Spinal cord (tissue), 10 donors: ENCODE data around the gene SLC1A2. TPM values are rescaled to one million over a fixed set of nuclear protein-coding genes. Genes with fewer than 3 reads are reported as not detected.

ENCODE experiments used
- DNase-seq, 6 donors: peaks; one replicate each; pipeline versions ENCODE4 v3.0.0 to v3.0.0-alpha.2; 2013 to 2015; ENCODE audit warnings: low spot score in 6 of 6, low read depth in 4 of 6
- H3K27ac ChIP-seq: one replicate; pipeline ENCODE4 v1.5.1; 2013; ENCODE audit warnings: low read depth, low read length, control low read depth
- H3K27me3 ChIP-seq: one replicate; pipeline ENCODE4 v1.6.1; 2013; ENCODE audit warnings: low read length; ENCODE audit not compliant: control insufficient read depth, insufficient read depth
- H3K36me3 ChIP-seq: one replicate; pipeline ENCODE4 v1.6.1; 2013; ENCODE audit warnings: low read length; ENCODE audit not compliant: control insufficient read depth, insufficient read depth
- H3K4me1 ChIP-seq: one replicate; pipeline ENCODE4 v1.6.1; 2013; ENCODE audit warnings: low read length; ENCODE audit not compliant: control insufficient read depth, insufficient read depth
- H3K4me3 ChIP-seq: one replicate; pipeline ENCODE4 v1.5.1; 2013; ENCODE audit warnings: low read depth, low read length, control low read depth
- H3K9me3 ChIP-seq: one replicate; pipeline ENCODE4 v1.6.1; 2013; ENCODE audit warnings: low read length; ENCODE audit not compliant: control insufficient read depth, insufficient read depth
- WGBS: methylation state at CpG from one replicate; pipeline ENCODE4 v1.1.5; 2013; ENCODE audit warnings: missing lambda C conversion rate; ENCODE audit not compliant: insufficient coverage; 5-methylcytosine and 5-hydroxymethylcytosine counted together
- polyA plus RNA-seq, 2 donors: library from polyadenylated mRNA; unstranded; fragments of 120-200 nt; gene quantifications; one replicate each; pipeline ENCODE4 v1.2.1, GENCODE V29; 2013; ENCODE audit not compliant: insufficient read length in 2 of 2
- total RNA-seq, 2 donors: library from RNA; depleted of rRNA in 1 of 2; stranded (reverse); fragments of 120-200 nt in 1 of 2; fragments of >200 nt in 1 of 2; gene quantifications; one replicate each; pipeline versions ENCODE4 v1.2.3 to v1.2.4, GENCODE V29; 2013 to 2014
- donor health status: healthy.

SLC1A2 gene
- total and polyA plus RNA-seq, 4 donors, result 87.4 to 270 (median 196) TPM

DNA sequence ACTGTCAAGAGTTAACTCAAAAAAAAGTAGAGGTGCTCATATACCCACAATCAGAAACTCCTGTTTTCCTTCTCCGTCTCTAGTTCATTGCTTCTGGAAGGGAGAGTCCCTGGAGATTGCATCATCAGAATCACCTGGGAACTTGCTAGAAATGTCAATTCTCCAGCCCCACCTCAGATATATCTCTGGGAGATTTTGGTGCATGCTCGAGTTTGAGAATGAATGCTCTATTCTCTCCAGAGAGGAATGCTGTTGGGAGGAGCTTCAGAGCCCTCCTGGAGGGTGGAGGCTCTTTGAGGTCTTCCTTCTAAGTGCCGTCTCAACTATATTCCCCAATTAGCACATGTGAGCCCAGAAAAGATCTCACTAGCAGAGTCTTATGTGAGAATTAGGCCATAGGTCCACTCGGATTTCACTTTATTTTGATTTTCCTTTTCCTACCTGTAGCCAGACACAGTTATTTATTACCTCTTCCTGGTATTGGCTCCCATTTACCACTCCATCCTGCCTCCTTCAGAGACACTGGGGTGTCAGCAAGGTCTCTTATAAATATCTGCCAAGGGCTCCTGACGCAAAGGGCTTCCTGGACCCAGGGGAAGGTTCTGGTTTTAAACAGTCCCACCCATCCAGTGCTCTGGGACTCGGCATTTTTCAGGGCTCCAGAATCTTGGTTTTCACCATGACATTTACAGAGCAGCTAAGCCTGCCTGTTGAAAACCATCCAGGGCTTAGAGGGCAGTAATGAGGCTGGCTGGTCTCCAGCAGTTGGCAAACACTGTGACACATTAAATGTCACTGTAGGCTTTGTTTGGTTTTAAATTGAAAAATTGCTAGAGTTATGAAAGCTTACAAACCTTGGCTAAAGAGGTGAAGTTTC is 144.2 kb downstream of the SLC1A2 start:
- H3K27ac ChIP-seq, result peak overlapping the region; percentile 74
- peak in 5 of 6 donors; percentile 62 to 91 (median 69) for DNase-seq
- peaks cover 23% of the 10 kb centered on the region for H3K36me3 ChIP-seq
- H3K4me1 ChIP-seq, result peaks cover 3% of the 10 kb centered on the region
- WGBS, result 21% methylated on average over 3 of the region's 6 CpGs
- no peaks in the 10 kb centered on the region for H3K9me3 ChIP-seq
- H3K4me3 ChIP-seq, result no peak overlapping the region
- H3K27me3 ChIP-seq, result no peaks in the 10 kb centered on the region

- Histone ChIP-seq H3K4me1 (peaks cover 3% of the 10 kb centered on the region), H3K36me3 (peaks cover 7% of the 10 kb centered on the region), H3K9me3 (no peaks in the 10 kb centered on the region), H3K27me3 (no peaks in the 10 kb centered on the region), H3K27ac (no peak overlapping the region), H3K4me3 (no peak overlapping the region)
- 83% methylated on average over 5 of the region's 5 CpGs for WGBS
- no peak for DNase-seq
Observed at GRCh38 chr11:35272391-35272902, 146.9 kb downstream of the SLC1A2 start.

GRCh38 chr11:35271031-35271430 is 148.3 kb downstream of the SLC1A2 start:
- peaks cover 4% of the 10 kb centered on the region for H3K36me3 ChIP-seq
- H3K27ac ChIP-seq, result no peak overlapping the region
- 80% methylated on average over 3 of the region's 3 CpGs for WGBS

DNA sequence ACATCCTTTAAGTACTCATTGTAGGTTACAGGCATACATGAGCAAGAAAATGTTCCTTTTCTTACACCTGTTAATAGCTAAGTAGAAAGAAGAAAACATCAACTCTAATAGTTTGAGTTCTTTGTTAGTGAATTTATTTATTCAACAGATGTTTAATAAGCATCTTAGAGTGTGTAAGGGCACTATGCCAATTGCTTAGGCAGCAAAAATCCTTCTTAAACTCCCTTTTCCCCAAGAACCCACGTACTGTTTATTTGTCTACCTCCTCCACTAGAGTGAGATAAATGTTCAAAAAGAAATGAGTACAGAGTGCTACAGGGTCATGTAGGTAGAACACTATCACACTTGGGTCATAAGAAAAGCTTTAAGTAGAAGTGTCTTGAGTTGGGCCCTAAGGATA is 149.0 kb downstream of the SLC1A2 start:
- DNase-seq, result no peak
- H3K4me3 ChIP-seq, result no peak overlapping the region
- no CpG with 5 or more reads among the region's 1 CpG for WGBS
- H3K27me3 ChIP-seq, result no peaks in the 10 kb centered on the region
- no peaks in the 10 kb centered on the region for H3K9me3 ChIP-seq
- H3K27ac ChIP-seq, result no peak overlapping the region
- H3K4me1 ChIP-seq, result peaks cover 1% of the 10 kb centered on the region
- peaks cover 4% of the 10 kb centered on the region for H3K36me3 ChIP-seq

More at GRCh38 chr11:35271031-35271430, 148.3 kb downstream of the SLC1A2 start:
- Histone ChIP-seq H3K27me3 (no peaks in the 10 kb centered on the region), H3K4me1 (peaks cover 3% of the 10 kb centered on the region), H3K9me3 (no peaks in the 10 kb centered on the region), H3K4me3 (no peak overlapping the region)
- DNase-seq, result no peak

DNA sequence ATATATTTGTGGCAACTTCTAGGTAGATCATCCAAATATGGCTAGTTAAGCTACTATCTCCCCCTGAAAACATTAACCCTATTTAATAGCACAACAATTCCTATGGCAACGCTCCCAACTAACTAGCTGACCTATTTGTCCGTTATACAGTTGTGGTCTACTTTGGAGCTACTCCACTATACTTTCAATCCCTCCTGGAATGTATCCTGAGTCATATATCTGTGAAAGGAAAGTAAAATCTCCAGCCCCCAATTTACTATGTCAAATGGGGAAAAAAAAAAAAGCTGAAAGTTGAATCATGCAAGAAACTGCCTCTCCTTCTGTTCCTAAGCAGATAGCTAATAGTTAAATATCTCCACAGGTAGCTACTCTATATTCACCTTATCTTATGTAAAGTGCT is 151.9 kb downstream of the SLC1A2 start:
- no peak overlapping the region for H3K27ac ChIP-seq
- no peak for DNase-seq
- no peak overlapping the region for H3K4me3 ChIP-seq
- no peaks in the 10 kb centered on the region for H3K9me3 ChIP-seq
- peaks cover 4% of the 10 kb centered on the region for H3K4me1 ChIP-seq
- H3K36me3 ChIP-seq, result no peaks in the 10 kb centered on the region
- no CpG with 5 or more reads among the region's 2 CpGs for WGBS
- no peaks in the 10 kb centered on the region for H3K27me3 ChIP-seq

DNA sequence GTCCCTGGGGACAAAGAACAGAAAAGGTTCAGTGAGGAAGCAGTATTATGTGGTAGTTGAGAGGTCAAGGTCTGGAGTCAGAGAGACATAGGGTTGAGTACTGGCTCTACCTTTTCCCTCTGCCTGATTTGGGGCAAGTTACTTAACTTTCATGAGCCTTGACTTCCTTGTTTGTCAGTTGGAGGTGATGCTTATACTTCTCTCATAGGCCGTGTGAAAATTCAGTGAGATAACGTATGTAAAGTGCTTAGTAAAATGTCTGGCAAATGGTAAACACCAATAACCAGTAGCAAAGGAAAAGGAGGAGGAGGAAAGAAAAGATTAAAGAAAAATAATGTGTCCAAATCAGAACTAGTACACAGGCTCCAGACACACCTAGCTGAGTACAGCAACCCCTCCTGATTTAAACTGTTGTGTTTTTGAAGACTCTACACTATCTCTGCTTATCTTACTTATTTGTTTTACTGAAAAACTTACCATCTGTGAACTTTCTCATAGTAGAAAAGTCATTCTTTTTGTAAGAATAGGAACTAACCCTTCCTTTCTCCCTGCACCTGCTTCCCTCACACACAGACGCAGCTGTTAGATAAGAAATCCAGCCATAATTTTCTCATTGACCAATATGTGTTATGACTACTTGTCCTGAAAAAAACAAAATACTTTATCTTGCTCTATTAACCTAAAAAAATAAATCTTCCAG is 153.5 kb downstream of the SLC1A2 start:
- Histone ChIP-seq H3K27ac (no peak overlapping the region), H3K4me3 (no peak overlapping the region)
- no CpG with 5 or more reads among the region's 3 CpGs for WGBS

DNA sequence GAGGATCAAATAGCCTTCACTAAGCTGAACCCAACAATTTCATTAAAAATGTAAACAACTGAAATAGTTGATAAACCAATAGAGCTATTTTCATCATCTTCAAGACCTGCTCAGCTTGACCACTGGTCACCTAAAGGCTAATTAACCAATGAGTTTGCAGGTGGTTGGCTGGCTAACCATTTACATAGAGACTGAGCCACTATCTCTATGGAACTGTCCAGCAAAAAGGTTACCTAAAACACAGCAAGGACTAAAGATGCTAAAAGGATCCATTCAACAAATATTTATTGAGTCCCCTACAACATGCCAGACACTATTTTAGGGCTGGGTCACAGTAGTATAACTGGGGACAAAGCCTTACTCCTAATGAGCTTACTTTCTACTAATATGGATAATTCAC is 156.6 kb downstream of the SLC1A2 start:
- Histone ChIP-seq H3K27me3 (no peaks in the 10 kb centered on the region), H3K27ac (peak overlapping the region; percentile 37), H3K4me3 (no peak overlapping the region), H3K36me3 (no peaks in the 10 kb centered on the region), H3K4me1 (peaks cover 4% of the 10 kb centered on the region), H3K9me3 (no peaks in the 10 kb centered on the region)
- DNase-seq, result no peak

More for the DNA sequence above, 153.5 kb downstream of the SLC1A2 start:
- Histone ChIP-seq H3K36me3 (no peaks in the 10 kb centered on the region), H3K9me3 (no peaks in the 10 kb centered on the region), H3K4me1 (peaks cover 4% of the 10 kb centered on the region), H3K27me3 (no peaks in the 10 kb centered on the region)
- DNase-seq, result no peak

DNA sequence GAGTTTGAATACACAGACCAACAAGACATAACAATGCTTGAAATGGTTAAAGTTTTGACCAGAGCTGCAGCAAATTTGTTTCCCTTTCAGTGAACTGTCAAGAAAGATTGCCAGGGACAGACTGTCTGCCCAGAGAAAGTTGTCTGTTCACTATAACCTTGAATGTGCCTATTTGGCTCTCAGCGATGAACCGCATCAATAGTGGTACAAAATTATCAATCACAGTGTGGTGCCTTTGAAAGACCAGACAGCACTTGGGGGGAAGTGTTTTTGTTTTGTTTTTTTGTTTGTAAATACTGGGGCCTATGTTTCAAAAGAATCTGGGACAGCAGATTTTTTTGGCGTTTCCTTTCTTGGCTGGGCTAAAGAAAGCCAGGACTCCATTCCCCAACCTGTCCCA is 157.3 kb downstream of the SLC1A2 start:
- Histone ChIP-seq H3K27me3 (no peaks in the 10 kb centered on the region), H3K4me1 (peaks cover 4% of the 10 kb centered on the region), H3K4me3 (no peak overlapping the region), H3K9me3 (no peaks in the 10 kb centered on the region), H3K36me3 (no peaks in the 10 kb centered on the region), H3K27ac (peak overlapping the region; percentile 37)
- WGBS, result no CpG with 5 or more reads among the region's 3 CpGs
- peak in 2 of 6 donors; percentile 70 to 76 for DNase-seq

DNA sequence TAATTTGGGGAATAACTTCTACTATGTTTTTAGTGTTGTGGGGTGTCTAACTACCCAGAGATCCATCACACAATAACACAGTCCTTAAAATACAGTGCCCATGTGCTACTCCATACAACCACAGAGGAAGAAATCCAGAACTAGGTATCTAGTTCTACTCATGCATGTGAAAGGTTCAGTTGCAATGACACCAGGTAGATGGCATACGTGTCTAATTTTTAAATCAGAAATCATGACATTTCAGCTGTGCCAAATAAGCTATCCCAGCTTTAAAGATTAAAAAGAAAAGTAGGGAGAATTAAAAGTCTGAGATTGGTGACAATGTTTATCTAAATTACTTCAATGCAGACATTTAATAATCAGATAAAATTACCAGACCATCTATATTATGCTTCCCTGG is 158.2 kb downstream of the SLC1A2 start:
- Histone ChIP-seq H3K27ac (no peak overlapping the region), H3K9me3 (no peaks in the 10 kb centered on the region), H3K4me3 (no peak overlapping the region), H3K27me3 (no peaks in the 10 kb centered on the region), H3K36me3 (no peaks in the 10 kb centered on the region), H3K4me1 (peaks cover 4% of the 10 kb centered on the region)
- no CpG with 5 or more reads among the region's 1 CpG for WGBS
- no peak for DNase-seq
